K562 (cell line): ENCODE data around the gene ATG12.

Experiments
- EZH2 ChIP-seq: IDR thresholded peaks from 2 replicates; pipeline ENCODE4 v1.6.1; 2012; ENCODE audit warnings: low read depth, mild to moderate bottlenecking, inconsistent platforms, low read length, borderline replicate concordance
- IRF2 ChIP-seq: sonication (generic); formaldehyde crosslinking; IDR thresholded peaks from 2 replicates; pipeline ENCODE4 v1.8.1; 2022; ENCODE audit warnings: mild to moderate bottlenecking, missing genetic modification reagents
- MAZ ChIP-seq, 2 experiments: fragments of 450-650 bp in 1 of 2; sonication (generic) in 1 of 2; formaldehyde crosslinking; IDR thresholded peaks in 1 of 2; conservative IDR thresholded peaks in 1 of 2; 2 replicates each; pipeline versions ENCODE4 v1.4.0 to v1.5.0; 2020; ENCODE audit warnings: mild to moderate bottlenecking in 1 of 2, missing genetic modification reagents in 1 of 2
- ZNF24 ChIP-seq: fragments of 450-650 bp; IDR thresholded peaks from 2 replicates; pipeline ENCODE4 v1.6.1; 2016
- TF ChIP-seq, protein P1 (sequence below): sonication (generic); formaldehyde crosslinking; IDR thresholded peaks from 2 replicates; pipeline ENCODE4 v1.9.0; 2022; ENCODE audit warnings: mild to moderate bottlenecking, missing genetic modification reagents
- TF ChIP-seq, protein P2 (sequence below), 3 experiments: IDR thresholded peaks in 2 of 3; conservative IDR thresholded peaks in 1 of 3; 2 replicates each; pipeline ENCODE4 v1.5.1; 2011 to 2012; ENCODE audit warnings: low read length in 3 of 3, mild to moderate bottlenecking in 3 of 3, control low read depth in 2 of 3, improper control_type of control experiment in 1 of 3, inconsistent platforms in 1 of 3, low read depth in 1 of 3, mixed read lengths in 1 of 3, moderate library complexity in 1 of 3; ENCODE audit not compliant: insufficient read depth in 2 of 3
- TF ChIP-seq, protein P3 (sequence below): fragments of 450-650 bp; IDR thresholded peaks from 2 replicates; pipeline ENCODE4 v1.7.0; 2016; ENCODE audit warnings: borderline replicate concordance

DNA sequence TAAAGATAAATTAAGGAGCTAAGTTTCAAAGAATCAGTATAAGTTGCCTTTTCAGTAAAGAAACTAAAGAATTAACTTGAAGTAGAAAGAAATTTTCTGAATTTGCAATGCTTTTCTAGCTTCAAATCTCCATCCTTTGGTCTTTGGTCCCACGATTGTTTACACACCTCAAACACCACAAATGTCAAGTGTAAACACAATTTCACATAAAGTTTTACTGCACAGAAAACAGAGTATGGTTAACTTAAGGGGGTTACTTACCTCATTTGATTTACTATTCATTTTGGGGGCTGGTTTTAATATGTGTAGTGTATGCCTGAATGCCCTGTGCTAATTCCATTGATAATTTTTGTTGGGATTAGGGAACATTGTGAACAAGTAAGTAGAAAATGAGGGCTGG is 29.0 kb downstream of the ATG12 start:
- TF ChIP-seq MAZ (CRISPR knock-in tag; conservative IDR thresholded peaks at IDR 0.05 in 1 of 2, IDR thresholded peaks at IDR 0.05 in 1 of 2): no peak
- no peak for TF ChIP-seq ZNF24
- TF ChIP-seq, protein P1, sequence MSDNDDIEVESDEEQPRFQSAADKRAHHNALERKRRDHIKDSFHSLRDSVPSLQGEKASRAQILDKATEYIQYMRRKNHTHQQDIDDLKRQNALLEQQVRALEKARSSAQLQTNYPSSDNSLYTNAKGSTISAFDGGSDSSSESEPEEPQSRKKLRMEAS (CRISPR knock-in tag): no peak
- TF ChIP-seq, protein P2, sequence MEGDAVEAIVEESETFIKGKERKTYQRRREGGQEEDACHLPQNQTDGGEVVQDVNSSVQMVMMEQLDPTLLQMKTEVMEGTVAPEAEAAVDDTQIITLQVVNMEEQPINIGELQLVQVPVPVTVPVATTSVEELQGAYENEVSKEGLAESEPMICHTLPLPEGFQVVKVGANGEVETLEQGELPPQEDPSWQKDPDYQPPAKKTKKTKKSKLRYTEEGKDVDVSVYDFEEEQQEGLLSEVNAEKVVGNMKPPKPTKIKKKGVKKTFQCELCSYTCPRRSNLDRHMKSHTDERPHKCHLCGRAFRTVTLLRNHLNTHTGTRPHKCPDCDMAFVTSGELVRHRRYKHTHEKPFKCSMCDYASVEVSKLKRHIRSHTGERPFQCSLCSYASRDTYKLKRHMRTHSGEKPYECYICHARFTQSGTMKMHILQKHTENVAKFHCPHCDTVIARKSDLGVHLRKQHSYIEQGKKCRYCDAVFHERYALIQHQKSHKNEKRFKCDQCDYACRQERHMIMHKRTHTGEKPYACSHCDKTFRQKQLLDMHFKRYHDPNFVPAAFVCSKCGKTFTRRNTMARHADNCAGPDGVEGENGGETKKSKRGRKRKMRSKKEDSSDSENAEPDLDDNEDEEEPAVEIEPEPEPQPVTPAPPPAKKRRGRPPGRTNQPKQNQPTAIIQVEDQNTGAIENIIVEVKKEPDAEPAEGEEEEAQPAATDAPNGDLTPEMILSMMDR (IDR thresholded peaks at IDR 0.05 in 2 of 3, conservative IDR thresholded peaks at IDR 0.05 in 1 of 3; ENCODE audit: insufficient read depth in 2 of 3, low read depth in 1 of 3, low read length in 3 of 3): no peak
- TF ChIP-seq EZH2: no peak
- no peak for TF ChIP-seq IRF2
- TF ChIP-seq, protein P3, sequence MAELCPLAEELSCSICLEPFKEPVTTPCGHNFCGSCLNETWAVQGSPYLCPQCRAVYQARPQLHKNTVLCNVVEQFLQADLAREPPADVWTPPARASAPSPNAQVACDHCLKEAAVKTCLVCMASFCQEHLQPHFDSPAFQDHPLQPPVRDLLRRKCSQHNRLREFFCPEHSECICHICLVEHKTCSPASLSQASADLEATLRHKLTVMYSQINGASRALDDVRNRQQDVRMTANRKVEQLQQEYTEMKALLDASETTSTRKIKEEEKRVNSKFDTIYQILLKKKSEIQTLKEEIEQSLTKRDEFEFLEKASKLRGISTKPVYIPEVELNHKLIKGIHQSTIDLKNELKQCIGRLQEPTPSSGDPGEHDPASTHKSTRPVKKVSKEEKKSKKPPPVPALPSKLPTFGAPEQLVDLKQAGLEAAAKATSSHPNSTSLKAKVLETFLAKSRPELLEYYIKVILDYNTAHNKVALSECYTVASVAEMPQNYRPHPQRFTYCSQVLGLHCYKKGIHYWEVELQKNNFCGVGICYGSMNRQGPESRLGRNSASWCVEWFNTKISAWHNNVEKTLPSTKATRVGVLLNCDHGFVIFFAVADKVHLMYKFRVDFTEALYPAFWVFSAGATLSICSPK: no peak
